ENCODE results near the gene HPSE2.
A peak's percentile ranks its signal among the peaks of the same experiment; 100 is the strongest.

The HPSE2 gene

GRCh38 chr10:98418665-98419468, 816.8 kb downstream of the HPSE2 start:
- DNase-seq (ENCODE audit: low read depth), result no peak
- no peak for TF ChIP-seq CTCF (IDR thresholded peaks at IDR 0.05; ENCODE audit: control insufficient read depth, extremely low read depth, insufficient read depth)
- H3K4me3 ChIP-seq (ENCODE audit: low read depth, low read length), result no peak overlapping the region

GRCh38 chr10:98417973-98418664, 817.5 kb downstream of the HPSE2 start:
- DNase-seq (ENCODE audit: low read depth), result no peak
- H3K4me3 ChIP-seq (ENCODE audit: low read depth, low read length), result no peak overlapping the region
- TF ChIP-seq CTCF (IDR thresholded peaks at IDR 0.05; ENCODE audit: control insufficient read depth, extremely low read depth, insufficient read depth), result no peak

- no peak for DNase-seq (ENCODE audit: low read depth)
- H3K4me3 ChIP-seq (ENCODE audit: low read depth, low read length), result no peak overlapping the region
- no peak for TF ChIP-seq CTCF (IDR thresholded peaks at IDR 0.05; ENCODE audit: control insufficient read depth, extremely low read depth, insufficient read depth)
Observed at GRCh38 chr10:98417481-98417959, 818.1 kb downstream of the HPSE2 start.

- DNase-seq (ENCODE audit: low read depth), result no peak
- H3K4me3 ChIP-seq (ENCODE audit: low read depth, low read length), result no peak overlapping the region
- no peak for TF ChIP-seq CTCF (IDR thresholded peaks at IDR 0.05; ENCODE audit: control insufficient read depth, extremely low read depth, insufficient read depth)
Observed at GRCh38 chr10:98416606-98417388, 818.9 kb downstream of the HPSE2 start.

- no peak overlapping the region for H3K4me3 ChIP-seq (ENCODE audit: low read depth, low read length)
- DNase-seq (ENCODE audit: low read depth), result no peak
- TF ChIP-seq CTCF (IDR thresholded peaks at IDR 0.05; ENCODE audit: control insufficient read depth, extremely low read depth, insufficient read depth), result no peak
Observed at GRCh38 chr10:98415731-98416119, 819.9 kb downstream of the HPSE2 start.

- no peak for TF ChIP-seq CTCF (IDR thresholded peaks at IDR 0.05; ENCODE audit: control insufficient read depth, extremely low read depth, insufficient read depth)
- DNase-seq (ENCODE audit: low read depth), result peak; percentile 74
- peak within 1 kb of the TSS; percentile 61 for H3K4me3 ChIP-seq (ENCODE audit: low read depth, low read length)
Observed at GRCh38 chr10:98414932-98415730, 820.5 kb downstream of the HPSE2 start, which contains the start of gene PYROXD2. PYROXD2 (minus strand) TSS chr10:98415182; CDS start chr10:98415135, 47 bp downstream.
